Pancreas (tissue), 10 donors: ENCODE measurements around the gene AMDHD1. TPM values are rescaled to one million over a fixed set of nuclear protein-coding genes. Genes with fewer than 3 reads are reported as not detected.

Experiments used
- ATAC-seq, 4 donors: fragments of 200-7000 bp; cut with Tn5 transposase; one replicate each; pipeline versions ENCODE4 v1.8.0 to v1.9.1; 2020; ENCODE audit warnings: mild to moderate bottlenecking in 4 of 4, moderate library complexity in 4 of 4
- DNase-seq, 6 donors: peaks; one replicate each; pipeline ENCODE4 v3.0.0-alpha.2; 2020
- FAIRE-seq: peaks from 2 replicates; lab custom pipeline; 2012; peaks lifted over from hg19 to GRCh38; lab: Jason Lieb, UNC
- H3K27ac ChIP-seq, 4 donors: fragments of 200-600 bp; sonication (generic); 1 replicate in 3 of 4; 2 replicates in 1 of 4; pipeline versions ENCODE4 v1.5.0 to v1.8.0; 2020
- H3K27me3 ChIP-seq, 4 donors: fragments of 200-600 bp; one replicate each; pipeline ENCODE4 v1.8.0; 2021
- H3K36me3 ChIP-seq, 3 donors: fragments of 200-600 bp; sonication (generic) in 1 of 3; one replicate each; pipeline versions ENCODE4 v1.5.0 to v1.8.0; 2020 to 2021
- H3K4me1 ChIP-seq, 3 donors: fragments of 200-600 bp; one replicate each; pipeline ENCODE4 v1.8.0; 2021
- H3K4me3 ChIP-seq, 4 donors: fragments of 200-600 bp; sonication (generic) in 2 of 4; one replicate each; pipeline versions ENCODE4 v1.5.0 to v1.8.0; 2020 to 2021
- H3K9me3 ChIP-seq, 4 donors: fragments of 200-600 bp; one replicate each; pipeline ENCODE4 v1.8.0; 2021
- CTCF ChIP-seq, 4 donors: fragments of 200-600 bp; sonication (generic) in 3 of 4; IDR thresholded peaks; one replicate each; pipeline versions ENCODE4 v1.5.0 to v1.8.0; 2021; ENCODE audit warnings: antibody characterized with exemption in 4 of 4
- WGBS, 2 donors: extraction: QIAGEN DNeasy Blood & Tissue Kit; methylation state at CpG; one replicate each; pipeline ENCODE4 v1.1.7; 2013; 5-methylcytosine and 5-hydroxymethylcytosine counted together
- intact Hi-C, 3 donors: fragments of 100-400 bp; cut with DNase I; formaldehyde crosslinking; loops; one replicate each; pipeline versions ENCODE4 v1.11.1 to v1.14.2; 2022
- polyA plus RNA-seq, 2 donors: library from polyadenylated mRNA; stranded (reverse); fragments of 200-250 nt; gene quantifications; one replicate each; pipeline ENCODE4 v1.2.3, GENCODE V29; 2013
- total RNA-seq, 6 donors: library from RNA; stranded (reverse); fragmentation: NEBNext Ultra II Directional in 4 of 6; extraction: Animal tissue kit (Norgen Biotek cat#: 25700) in 4 of 6; gene quantifications; one replicate each; pipeline versions ENCODE4 v1.2.1 to v1.2.4, GENCODE V29; 2021 to 2023
- donor health status: healthy with polysubstance abuse.
- donor health status: DM: no; HTN: no; CAD: no; lungs with moderate emphysema.
- donor health status: DM: no; HTN: no; CAD: no.
- donor health status: control.
- donor health status: control.
- donor health status: Bipolar disorder and iron deficiency.
- donor health status: DM: yes; HTN: yes; CAD: no.
- donor health status: DM: no; HTN: no; CAD: no.
- donor health status: DM: no; HTN: no; CAD: no.
- donor health status: DM: yes; HTN: yes; CAD: no.

AMDHD1 gene
- total and polyA plus RNA-seq, 8 donors, result 0.55 to 1.8 (median 0.97) TPM

DNA sequence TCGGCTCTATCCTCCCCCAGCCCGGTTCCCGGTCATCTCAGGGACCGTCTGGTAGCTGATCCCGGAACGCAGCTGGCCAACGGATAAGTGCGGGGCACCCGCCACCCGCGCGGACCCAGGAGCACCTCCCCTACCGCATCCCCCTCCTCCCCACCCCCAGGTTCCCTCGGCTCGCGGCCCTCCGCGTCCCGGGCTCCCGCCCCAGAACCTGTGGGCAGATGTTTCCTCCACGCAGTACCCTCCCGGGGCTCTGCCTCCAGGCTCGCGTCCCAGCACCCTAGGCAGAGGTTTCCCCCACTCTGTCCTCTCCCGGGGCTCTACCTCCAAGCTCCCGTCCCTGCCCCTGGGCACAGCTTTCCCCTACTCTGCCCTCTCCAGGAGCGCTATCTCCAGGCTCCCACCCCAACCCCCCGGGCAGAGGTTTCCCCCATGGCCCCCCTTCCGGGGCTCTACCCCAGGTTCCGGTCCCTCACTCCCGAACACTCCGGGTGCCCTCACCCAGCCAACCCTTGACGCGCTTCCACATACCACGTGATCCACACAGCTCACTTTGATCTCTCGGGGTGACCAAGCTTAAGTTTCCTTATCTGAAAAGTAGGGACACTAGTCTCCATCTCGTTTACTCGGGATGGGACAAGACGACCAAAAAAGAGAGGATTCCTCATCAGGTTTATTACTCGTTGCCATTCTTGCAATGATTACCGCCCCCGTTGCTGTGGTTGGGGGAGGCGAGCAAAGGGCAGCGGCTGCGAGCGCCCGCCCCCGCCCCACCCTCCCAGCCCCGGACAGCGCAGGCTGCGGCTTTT lies 404 bp upstream of the AMDHD1 start, which contains the start of gene CCDC38:
TSS of gene CCDC38 (minus strand) at position 91 of the 806 bp plus-strand sequence. CDS start 6,105 bp downstream, outside the sequence.
- no peaks in the 10 kb centered on the region for H3K9me3 ChIP-seq
- intact Hi-C loops, result no loop called here
- peak within 1 kb of the TSS; percentile 63 to 85 (median 73) for H3K4me3 ChIP-seq
- FAIRE-seq (no peak), ATAC-seq (peak; percentile 97 to 99 (median 98)), DNase-seq (peak; percentile 83 to 91 (median 85))
- no peak for TF ChIP-seq CTCF (IDR thresholded peaks at IDR 0.05)
- peaks cover 0 to 7% (median 0%) of the 10 kb centered on the region in 3 donors for H3K4me1 ChIP-seq
- no peaks in the 10 kb centered on the region for H3K27me3 ChIP-seq
- H3K36me3 ChIP-seq, result no peaks in the 10 kb centered on the region
- WGBS, 2 donors, result 0 to 1% methylated on average over 37 to 51 of the region's 51 CpGs
- H3K27ac ChIP-seq, result peak within 1 kb of the TSS; percentile 61 to 89 (median 79)

GRCh38 chr12:95944108-95944704 lies 1.1 kb downstream of the AMDHD1 start:
- H3K27me3 ChIP-seq, result no peaks in the 10 kb centered on the region
- TF ChIP-seq CTCF (IDR thresholded peaks at IDR 0.05), result no peak
- no peak overlapping the region for H3K27ac ChIP-seq
- H3K36me3 ChIP-seq, result no peaks in the 10 kb centered on the region
- no peaks in the 10 kb centered on the region for H3K9me3 ChIP-seq
- H3K4me1 ChIP-seq, result peaks cover 0 to 7% (median 0%) of the 10 kb centered on the region in 3 donors
- H3K4me3 ChIP-seq, result peak overlapping the region in 1 of 4 donors; percentile 85
- ATAC-seq (no peak), DNase-seq (no peak), FAIRE-seq (no peak)
- intact Hi-C loops, result no loop called here
- WGBS, 2 donors, result 81 to 85% methylated on average over 10 of the region's 10 CpGs

DNA sequence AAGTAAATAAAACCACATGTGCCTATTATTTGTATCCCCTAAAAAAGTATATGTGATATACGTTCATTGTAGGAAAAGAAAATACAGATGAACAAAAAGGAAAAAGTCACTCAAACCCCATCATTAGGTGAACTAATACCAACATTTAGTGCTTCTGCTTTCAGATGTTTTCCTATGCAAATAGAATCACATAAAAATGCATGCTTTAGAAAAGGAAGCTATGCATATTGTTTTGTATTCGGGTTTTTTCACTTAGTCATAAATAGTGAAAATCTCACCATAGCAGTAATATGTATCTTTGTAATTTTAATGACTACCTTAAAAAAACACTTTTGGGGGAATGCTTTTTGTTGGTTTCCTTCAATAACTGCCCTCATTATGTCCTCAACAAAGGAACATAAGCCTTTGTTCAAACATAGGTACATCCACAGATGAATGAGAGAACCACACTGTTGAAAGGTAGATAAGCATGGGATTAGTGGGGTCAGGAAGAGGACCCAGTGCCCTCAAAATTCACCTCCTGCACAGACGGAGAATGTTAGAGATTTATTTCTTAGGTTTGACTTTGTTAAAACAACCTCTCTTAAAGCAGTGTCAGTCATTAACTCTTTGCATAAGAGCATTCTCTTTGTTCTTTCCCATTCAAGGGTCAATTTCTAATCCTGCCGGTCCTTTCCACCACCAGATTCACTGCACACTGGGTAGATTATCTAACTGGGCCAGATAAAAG lies 6.5 kb downstream of the AMDHD1 start:
- Histone ChIP-seq H3K4me1 (no peaks in the 10 kb centered on the region), H3K9me3 (no peaks in the 10 kb centered on the region), H3K36me3 (no peaks in the 10 kb centered on the region), H3K27me3 (no peaks in the 10 kb centered on the region), H3K27ac (no peak overlapping the region), H3K4me3 (no peak overlapping the region)
- FAIRE-seq, result no peak
- DNase-seq, result no peak
- intact Hi-C loops, result no loop called here
- 44 to 62% methylated on average over 4 of the region's 4 CpGs for WGBS, 2 donors
- no peak for ATAC-seq
- no peak for TF ChIP-seq CTCF (IDR thresholded peaks at IDR 0.05)

DNA sequence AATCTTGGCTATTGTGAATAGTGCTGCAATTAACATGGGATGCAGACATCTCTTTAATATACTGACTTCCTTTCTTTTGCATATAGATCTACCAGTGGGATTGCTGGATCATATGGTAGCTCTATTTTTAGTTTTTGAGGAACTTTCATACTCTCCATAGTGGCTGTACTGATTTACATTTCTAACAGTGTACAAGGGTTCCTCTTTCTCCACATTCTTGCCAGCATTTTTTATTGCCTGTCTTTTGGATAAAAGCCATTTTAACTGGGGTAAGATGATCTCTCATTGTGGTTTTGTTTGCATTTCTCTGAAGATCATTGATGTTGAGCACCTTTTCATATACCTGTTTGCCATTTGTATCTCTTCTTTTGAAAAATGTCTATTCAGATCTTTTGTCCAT lies 8.4 kb downstream of the AMDHD1 start:
- no peaks in the 10 kb centered on the region for H3K27me3 ChIP-seq
- H3K36me3 ChIP-seq, result no peaks in the 10 kb centered on the region
- H3K9me3 ChIP-seq, result no peaks in the 10 kb centered on the region
- H3K4me1 ChIP-seq, result no peaks in the 10 kb centered on the region
- H3K4me3 ChIP-seq, result no peak overlapping the region
- no peak for DNase-seq
- ATAC-seq, result peak in 1 of 4 donors; percentile 22
- no peak for TF ChIP-seq CTCF (IDR thresholded peaks at IDR 0.05)
- no peak overlapping the region for H3K27ac ChIP-seq
- intact Hi-C loops, result no loop called here
- no peak for FAIRE-seq
